ENCODE results near the gene ASF1A.
"Not testable (repeated sequence)": the region's sequence is repeated elsewhere in the genome, so short reads cannot be mapped to it uniquely, and the experiment has no call there.

Gene ASF1A

DNA sequence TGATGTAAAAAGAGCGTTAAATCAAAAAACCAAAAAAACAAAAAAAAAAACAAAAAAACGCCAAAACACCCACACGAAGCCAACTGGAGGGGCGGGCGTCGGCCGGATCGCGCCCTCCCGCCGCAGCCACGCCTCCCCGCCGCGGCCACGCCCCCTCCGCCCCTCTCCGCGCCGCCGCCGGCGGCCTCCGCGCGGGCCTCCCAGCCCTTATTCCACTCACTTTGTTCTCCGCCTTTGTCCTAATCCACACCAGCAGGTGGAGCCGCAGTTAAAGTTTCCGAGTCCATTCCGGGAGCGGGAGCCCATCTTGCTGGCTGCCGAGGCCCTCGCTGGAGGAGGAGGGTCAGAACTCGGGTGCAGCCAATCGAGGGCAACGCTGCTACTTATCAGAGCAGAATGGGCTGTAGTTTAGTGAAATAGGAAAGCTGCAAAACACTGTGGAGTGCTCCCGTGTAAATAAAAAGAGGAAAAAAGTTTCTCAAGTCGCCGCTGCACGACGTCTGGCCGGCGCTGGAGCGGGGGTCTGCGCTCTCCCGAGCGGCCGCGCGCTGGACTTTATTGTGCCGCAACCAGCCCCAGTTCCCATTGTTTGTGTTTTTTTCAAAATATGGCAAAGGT is at the start of gene ASF1A:
TSS of gene ASF1A (plus strand) at position 346 of the 618 bp plus-strand sequence. CDS start at position 608, 262 bp downstream.
- in situ Hi-C loops (cut with HindIII; ENCODE audit: low pct_unique_long_range_greater_than_20kb, low sequenced_read_pairs), result no loop called here
- no peak for TF ChIP-seq JUND (IDR thresholded peaks at IDR 0.05; ENCODE audit: low read depth)
- DNase-seq (ENCODE audit: low read depth in 1 of 2, low spot score in 1 of 2), result peak; percentile 83 to 98

GRCh38 chr6:118844915-118845314 is 49.0 kb upstream of the ASF1A start:
- in situ Hi-C loops (cut with HindIII; ENCODE audit: low pct_unique_long_range_greater_than_20kb, low sequenced_read_pairs), result no loop called here
- no peak for DNase-seq (ENCODE audit: low read depth in 1 of 2, low spot score in 1 of 2)
- TF ChIP-seq JUND (IDR thresholded peaks at IDR 0.05; ENCODE audit: low read depth), result no peak

DNA sequence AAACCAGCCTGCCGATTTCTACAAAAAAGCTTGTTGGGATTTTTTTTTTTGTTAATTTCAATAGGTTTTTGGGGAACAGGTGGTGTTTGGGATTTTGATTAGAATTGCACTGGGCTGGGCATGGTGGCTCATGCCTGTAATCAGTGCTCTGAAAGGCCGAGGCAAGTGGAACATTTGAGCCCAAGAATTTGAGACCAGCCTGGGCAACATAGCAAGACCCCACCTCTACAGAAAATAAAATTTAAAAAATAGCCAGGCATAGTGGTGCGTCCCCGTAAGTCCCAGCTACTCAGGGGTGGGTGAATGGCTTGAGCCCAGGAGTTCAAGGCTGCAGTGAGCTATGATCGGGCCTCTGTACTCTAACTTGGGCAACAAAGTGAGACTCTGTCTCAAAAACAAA is 40.5 kb upstream of the ASF1A start:
- in situ Hi-C loops (cut with HindIII; ENCODE audit: low pct_unique_long_range_greater_than_20kb, low sequenced_read_pairs), result no loop called here
- no peak for DNase-seq (ENCODE audit: low read depth in 1 of 2, low spot score in 1 of 2)
- TF ChIP-seq JUND (IDR thresholded peaks at IDR 0.05; ENCODE audit: low read depth), result no peak

GRCh38 chr6:118856301-118856700 is 37.7 kb upstream of the ASF1A start:
- in situ Hi-C loops (cut with HindIII; ENCODE audit: low pct_unique_long_range_greater_than_20kb, low sequenced_read_pairs), result no loop called here
- TF ChIP-seq JUND (IDR thresholded peaks at IDR 0.05; ENCODE audit: low read depth), result no peak
- DNase-seq (ENCODE audit: low read depth in 1 of 2, low spot score in 1 of 2), result no peak

GRCh38 chr6:118859517-118860064 is 34.4 kb upstream of the ASF1A start:
- in situ Hi-C loops (cut with HindIII; ENCODE audit: low pct_unique_long_range_greater_than_20kb, low sequenced_read_pairs), result no loop called here
- no peak for TF ChIP-seq JUND (IDR thresholded peaks at IDR 0.05; ENCODE audit: low read depth)
- DNase-seq (ENCODE audit: low read depth in 1 of 2, low spot score in 1 of 2), result no peak

DNA sequence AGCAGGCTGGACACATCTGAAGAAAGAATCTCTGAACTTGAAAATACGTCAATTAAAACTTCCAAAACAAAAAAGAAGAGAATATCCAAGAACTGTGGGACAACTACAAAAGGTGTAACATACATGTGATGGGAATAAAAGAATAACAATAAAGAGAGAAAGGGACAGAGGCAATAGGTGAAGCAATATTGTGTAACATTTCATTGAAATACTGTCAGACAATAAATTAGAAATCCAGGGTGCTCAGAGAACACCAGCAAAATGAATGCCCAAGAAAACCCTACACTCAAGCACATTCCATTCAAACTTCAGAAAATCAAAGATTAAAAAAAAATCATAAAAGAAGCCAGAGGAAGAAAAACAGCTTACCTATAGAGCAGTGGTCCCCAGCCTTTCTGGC is 33.6 kb upstream of the ASF1A start:
- TF ChIP-seq JUND (IDR thresholded peaks at IDR 0.05; ENCODE audit: low read depth), result no peak
- no peak for DNase-seq (ENCODE audit: low read depth in 1 of 2, low spot score in 1 of 2)
- in situ Hi-C loops (cut with HindIII; ENCODE audit: low pct_unique_long_range_greater_than_20kb, low sequenced_read_pairs), result no loop called here

DNA sequence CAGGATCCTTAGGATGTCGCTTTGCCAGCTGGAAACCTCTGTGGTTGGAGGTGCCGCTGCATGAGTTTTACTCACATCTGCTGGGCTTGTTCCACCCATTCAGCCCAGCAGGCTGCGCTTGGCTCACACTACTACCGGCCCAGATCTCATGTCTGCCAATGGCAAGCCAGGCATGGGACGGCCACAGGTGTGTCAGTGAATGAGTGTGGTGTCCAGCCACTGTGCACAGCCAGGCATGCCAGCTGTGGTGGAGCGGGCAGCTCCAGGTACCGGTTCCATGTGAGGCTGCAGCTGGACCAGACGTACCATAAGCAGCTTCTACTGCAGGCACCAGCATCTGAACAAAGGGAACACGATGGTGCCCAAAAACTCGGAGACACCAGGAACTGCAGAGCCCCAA is 33.1 kb upstream of the ASF1A start:
- no peak for DNase-seq (ENCODE audit: low read depth in 1 of 2, low spot score in 1 of 2)
- in situ Hi-C loops (cut with HindIII; ENCODE audit: low pct_unique_long_range_greater_than_20kb, low sequenced_read_pairs), result no loop called here
- TF ChIP-seq JUND (IDR thresholded peaks at IDR 0.05; ENCODE audit: low read depth), result no peak

- no peak for DNase-seq (ENCODE audit: low read depth in 1 of 2, low spot score in 1 of 2)
- TF ChIP-seq JUND (IDR thresholded peaks at IDR 0.05; ENCODE audit: low read depth), result no peak
- in situ Hi-C loops (cut with HindIII; ENCODE audit: low pct_unique_long_range_greater_than_20kb, low sequenced_read_pairs), result no loop called here
These were observed 31.5 kb upstream of the ASF1A start for GRCh38 chr6:118862443-118862842.

DNA sequence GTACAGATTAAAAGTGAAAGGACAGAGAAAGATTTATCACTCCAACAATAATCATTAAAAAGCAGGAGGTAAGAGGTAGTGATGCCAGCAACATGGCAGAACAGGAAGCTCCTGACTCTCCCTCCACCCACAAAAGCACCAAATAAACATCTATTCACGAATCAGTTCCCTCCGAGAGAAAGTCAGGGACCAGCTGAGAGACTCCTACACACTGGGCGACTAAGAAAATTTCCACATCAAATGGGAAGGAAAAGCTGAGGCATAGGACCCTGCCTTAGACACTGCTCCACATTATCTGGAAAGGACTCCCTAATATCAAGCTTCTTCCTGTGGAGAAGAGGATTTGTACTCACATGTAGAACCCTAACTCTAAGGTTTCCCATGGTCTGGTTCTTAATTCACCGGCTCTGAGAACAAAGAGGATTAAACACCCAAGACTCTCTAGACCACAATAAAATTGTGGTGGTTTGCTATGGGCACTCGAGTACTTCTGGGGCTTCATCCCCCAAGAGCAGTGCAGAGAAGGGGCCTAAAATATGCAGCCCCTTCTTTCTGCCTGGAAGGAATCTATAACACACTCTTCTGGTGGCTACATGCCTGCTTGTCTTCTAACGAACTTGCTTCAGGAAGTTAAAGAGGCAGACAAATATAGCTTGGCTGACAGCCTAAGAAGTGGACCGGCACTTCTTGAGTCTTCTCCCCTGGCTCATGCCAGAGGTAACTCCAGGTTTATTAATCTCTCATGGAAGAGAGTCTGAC is 29.4 kb upstream of the ASF1A start:
- TF ChIP-seq JUND (IDR thresholded peaks at IDR 0.05; ENCODE audit: low read depth), result no peak
- in situ Hi-C loops (cut with HindIII; ENCODE audit: low pct_unique_long_range_greater_than_20kb, low sequenced_read_pairs), result no loop called here
- DNase-seq (ENCODE audit: low read depth in 1 of 2, low spot score in 1 of 2), result peak; percentile 9 to 36

DNA sequence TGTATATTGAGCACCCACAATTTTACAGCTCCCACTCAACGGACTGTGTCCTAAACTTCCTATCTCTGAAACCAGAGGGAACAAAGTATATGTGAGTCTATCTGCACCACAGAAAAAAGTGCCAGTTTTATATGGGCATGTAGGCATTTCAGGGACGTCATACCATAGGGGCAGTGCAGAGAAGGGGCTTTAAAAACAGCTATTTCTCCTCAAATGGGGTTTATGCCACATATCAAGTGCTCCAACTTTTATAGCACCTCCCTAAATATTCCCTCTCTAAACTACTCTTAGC is 28.9 kb upstream of the ASF1A start:
- DNase-seq (ENCODE audit: low read depth in 1 of 2, low spot score in 1 of 2), result no peak

GRCh38 chr6:118867181-118867580 is 26.8 kb upstream of the ASF1A start:
- DNase-seq (ENCODE audit: low read depth in 1 of 2, low spot score in 1 of 2), result no peak
- TF ChIP-seq JUND (IDR thresholded peaks at IDR 0.05; ENCODE audit: low read depth), result no peak
- in situ Hi-C loops (cut with HindIII; ENCODE audit: low pct_unique_long_range_greater_than_20kb, low sequenced_read_pairs), result no loop called here

More for the DNA sequence above, 28.9 kb upstream of the ASF1A start:
- no peak for TF ChIP-seq JUND (IDR thresholded peaks at IDR 0.05; ENCODE audit: low read depth)
- in situ Hi-C loops (cut with HindIII; ENCODE audit: low pct_unique_long_range_greater_than_20kb, low sequenced_read_pairs), result no loop called here

DNA sequence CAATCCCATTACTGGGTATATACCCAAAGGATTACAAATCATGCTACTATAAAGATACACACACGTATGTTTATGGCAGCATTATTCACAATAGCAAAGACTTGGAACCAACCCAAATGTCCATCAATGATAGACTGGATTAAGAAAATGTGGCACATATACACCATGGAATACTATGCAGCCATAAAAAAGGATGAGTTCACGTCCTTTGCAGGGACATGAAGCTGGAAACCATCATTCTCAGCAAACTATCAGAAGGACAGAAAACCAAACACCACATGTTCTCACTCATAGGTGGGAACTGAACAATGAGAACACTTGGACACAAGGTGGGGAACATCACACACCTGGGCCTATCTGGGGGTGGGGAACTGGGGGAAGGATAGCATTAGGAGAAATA is 25.1 kb upstream of the ASF1A start:
- DNase-seq (ENCODE audit: low read depth in 1 of 2, low spot score in 1 of 2); in situ Hi-C loops (cut with HindIII; ENCODE audit: low pct_unique_long_range_greater_than_20kb, low sequenced_read_pairs): not testable (repeated sequence)

DNA sequence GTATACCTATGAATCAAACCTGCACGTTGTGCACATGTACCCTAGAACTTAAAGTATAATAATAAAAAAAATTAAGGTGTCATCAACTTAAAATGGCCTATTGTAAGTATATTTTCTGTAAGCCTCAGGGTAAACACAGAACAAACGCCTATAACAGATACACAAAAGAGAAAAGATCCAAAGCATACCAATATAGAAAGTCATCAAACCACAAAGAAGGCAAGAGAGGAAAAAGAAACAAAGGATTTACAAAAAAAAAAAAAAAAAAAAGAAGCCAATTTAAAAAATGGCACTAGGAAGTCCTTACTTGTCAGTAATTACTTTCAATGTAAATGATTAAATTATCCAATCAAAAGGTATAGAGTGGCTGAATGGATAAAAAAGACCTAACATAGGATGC is 24.6 kb upstream of the ASF1A start:
- no peak for DNase-seq (ENCODE audit: low read depth in 1 of 2, low spot score in 1 of 2)
- TF ChIP-seq JUND (IDR thresholded peaks at IDR 0.05; ENCODE audit: low read depth), result no peak
- in situ Hi-C loops (cut with HindIII; ENCODE audit: low pct_unique_long_range_greater_than_20kb, low sequenced_read_pairs), result no loop called here
